HG02938 (cell line): ENCODE measurements around the gene FCSK.
"Not testable (repeated sequence)": the region's sequence is repeated elsewhere in the genome, so short reads cannot be mapped to it uniquely, and the experiment has no call there.

ENCODE experiments used
- ATAC-seq: cut with Tn5 transposase; IDR thresholded peaks from one replicate; pipeline ENCODE4 v1.9.1; 2021; ENCODE audit warnings: mild to moderate bottlenecking, moderate library complexity; ENCODE audit not compliant: unreplicated experiment

FCSK gene

DNA sequence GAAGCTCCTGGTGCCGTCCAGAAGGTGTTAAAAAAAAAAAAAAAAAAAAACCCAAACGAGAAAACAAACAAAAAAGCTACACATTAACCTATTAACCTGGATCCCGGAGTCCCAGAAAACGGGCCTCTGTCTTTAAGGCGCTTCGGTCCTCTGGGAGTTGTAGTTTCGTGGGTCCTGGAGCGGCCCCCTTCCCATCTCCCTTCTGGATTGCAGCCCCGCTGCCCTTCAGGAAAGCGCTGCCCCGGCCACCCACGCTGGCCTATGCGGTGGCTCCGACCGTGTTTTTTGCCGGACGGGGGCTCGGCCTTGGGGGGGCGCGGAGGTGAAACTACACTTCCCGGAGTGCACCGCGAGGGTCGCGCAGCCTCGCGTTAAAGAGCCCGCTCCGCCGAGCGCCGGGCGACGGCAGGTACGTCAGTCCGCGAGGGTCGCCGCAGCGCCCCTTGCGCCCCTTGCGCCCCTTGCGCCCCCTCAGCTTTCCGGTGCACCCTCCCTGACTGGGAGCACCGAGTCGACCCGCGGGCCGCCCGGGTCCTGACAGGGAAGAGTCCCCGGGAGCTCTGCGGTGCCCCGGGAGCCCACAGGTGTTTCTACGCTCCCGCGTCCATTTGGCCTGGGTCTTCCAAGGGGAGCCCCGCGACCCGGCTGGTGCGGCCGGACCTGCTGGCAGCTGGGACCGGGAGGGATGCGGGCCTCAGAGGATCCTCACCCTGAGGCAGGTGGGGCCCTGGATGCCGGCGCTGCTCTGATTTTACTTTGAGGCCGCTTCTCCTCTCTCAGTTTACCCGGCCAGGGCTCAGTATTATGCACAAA lies at the start of gene FCSK:
TSS of gene FCSK (plus strand) at position 374 of the 813 bp plus-strand sequence. CDS start 8,596 bp downstream, outside the sequence.
- peak; percentile 69 for ATAC-seq

DNA sequence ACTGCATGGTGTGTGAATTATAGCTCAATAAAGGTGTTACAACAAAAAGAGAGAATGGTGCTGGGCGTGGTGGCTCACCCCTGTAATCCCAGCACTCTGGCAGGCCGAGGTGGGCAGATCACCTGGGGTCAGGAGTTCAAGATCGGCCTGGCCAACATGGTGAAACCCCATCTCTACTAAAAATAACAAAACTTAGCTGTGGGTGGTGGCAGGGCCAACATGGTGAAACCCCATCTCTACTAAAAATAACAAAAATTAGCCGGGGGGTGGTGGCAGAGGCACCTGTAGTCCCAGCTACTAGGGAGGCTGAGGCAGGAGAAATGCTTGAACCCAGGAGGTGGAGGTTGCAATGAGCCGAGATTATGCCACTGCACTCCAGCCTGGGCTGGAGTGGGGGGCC lies 48.3 kb upstream of the FCSK start:
- ATAC-seq: not testable (repeated sequence)

DNA sequence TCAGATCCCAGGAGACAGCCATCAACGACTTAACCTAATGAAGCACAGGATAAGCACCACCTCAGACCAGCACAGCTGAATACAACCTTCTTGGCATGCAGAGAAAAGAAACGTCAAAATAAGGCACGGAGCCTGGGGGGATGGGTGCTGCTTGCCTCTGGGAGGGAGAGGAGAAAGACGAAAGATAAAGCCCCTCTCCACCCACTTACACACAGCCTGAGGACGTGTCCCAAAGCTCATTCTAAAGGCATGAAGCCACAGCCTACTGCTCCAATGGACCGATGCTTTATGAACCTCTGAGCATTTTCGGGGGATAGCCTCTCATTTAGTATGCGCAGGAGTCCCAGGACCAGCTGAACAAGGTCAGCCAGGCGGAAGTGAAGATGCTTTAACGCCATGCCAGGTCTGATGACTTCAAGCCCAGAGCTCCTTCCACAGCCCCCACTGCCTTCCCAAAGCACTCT lies 46.6 kb upstream of the FCSK start:
- no peak for ATAC-seq

DNA sequence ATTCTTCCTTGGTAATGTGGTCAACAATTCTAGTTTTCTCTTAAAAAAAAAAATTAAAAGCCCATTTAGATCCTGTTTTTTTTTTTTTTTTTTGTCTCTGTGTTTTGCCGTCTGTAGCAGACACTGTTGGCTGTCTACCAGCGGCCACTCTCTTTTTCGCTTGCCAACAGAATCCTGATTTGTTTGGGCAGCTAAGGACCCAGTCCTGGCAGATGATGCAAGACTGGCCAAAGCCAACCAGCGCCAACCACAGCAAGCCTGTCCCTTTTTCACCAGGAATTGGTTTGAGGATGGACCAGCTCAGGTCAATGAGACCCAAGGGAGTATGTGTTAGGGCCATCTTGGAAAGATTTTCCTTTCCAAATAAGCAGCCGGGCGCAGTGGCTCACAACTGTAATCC lies 43.7 kb upstream of the FCSK start:
- ATAC-seq: no peak

DNA sequence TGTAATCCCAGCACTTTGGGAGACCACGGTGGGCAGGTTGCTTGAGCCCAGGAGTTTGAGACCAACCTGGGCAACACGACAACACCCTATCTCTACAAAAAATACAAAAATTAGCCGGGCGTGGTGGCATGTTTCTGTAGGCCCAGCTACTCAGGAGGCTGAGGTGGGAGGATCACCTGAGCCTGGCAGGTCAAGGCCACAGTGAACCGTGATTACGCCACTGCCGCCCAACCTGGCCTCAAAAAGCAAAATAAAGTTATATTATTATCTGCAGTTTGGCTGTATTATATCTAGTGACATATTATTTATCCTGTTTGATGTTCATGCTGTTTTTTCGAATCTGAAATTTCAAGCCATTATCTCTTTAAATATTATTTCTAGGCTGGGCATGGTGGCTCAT lies 42.0 kb upstream of the FCSK start:
- no peak for ATAC-seq

DNA sequence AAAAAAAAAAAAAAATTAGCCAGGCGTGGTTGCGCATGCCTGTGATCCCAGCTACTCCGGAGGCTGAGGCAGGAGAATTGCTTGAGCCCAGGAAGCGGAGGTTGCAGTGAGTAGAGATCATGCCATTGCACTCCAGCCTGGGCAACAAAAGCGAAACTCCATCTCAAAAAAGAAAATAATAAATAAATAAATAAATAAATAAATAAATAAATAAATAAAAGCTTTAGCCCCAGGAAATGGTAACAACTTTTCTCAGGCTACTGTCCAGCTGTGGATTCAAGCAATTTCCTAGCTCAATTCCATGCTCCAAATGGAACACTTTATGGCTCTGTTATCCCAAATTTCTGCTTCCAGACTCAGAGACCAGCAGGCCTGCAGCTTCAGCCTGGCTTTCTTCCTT lies 40.8 kb upstream of the FCSK start:
- not testable (repeated sequence) for ATAC-seq

DNA sequence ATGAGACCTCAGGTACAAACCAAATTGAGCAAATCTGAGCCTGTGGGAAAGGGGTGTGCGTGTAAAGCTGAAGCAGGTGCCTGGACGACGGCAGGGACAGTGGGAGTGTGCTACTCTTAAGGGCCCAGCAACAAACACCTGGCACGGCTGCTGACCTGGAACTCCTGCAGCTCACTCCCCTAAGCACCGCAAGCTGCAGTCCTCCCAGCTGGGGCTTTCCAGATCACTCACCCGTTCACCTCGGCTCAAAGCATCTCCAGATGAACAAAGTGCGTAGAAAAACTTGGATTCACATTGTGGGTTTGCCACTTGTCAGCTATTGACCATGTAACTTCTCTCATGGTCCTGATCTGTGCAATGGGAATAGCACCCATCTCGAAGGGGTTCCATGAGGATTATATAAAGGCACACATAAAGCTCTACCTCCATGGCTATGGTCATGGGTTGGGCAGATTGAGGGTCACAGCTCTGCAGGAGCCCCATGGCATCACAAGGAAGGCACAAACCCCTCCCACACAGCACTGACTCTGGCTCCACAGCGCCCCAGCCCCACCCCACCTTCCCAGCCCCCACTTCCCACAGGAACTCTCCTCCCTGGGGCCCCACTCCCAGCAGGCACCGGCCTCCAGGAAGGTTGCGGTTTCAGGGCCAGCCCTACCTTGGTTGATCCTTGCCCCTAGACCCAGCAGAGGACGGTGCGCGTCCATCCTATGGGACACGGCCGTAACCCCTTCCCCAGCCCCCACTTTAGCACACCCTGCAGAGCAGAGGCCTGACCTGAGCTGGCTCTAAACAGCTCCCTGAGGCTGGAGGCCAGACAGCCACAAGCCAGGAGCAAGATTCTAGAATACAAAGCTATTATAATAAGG lies 37.4 kb upstream of the FCSK start:
- ATAC-seq: peak; percentile 67

DNA sequence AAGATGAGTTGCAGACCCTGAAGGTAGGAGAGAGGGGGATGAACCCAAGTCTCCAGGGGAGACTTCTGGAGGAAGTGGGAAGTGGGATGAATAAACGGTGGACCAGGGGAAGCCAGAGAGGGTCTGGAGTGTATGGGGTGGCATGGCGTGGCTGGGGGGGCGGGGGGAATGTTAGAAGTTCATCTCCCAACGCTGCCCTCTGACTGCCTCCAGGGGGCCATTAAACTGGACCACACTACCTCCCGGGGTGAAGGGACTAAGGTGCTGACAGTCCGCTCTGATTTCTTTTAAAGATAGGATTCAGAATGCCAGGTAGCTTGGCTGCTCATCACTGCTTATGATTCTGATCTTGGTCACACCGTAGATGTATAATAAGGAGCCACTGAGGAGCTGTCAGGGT lies 36.7 kb upstream of the FCSK start:
- ATAC-seq: no peak

DNA sequence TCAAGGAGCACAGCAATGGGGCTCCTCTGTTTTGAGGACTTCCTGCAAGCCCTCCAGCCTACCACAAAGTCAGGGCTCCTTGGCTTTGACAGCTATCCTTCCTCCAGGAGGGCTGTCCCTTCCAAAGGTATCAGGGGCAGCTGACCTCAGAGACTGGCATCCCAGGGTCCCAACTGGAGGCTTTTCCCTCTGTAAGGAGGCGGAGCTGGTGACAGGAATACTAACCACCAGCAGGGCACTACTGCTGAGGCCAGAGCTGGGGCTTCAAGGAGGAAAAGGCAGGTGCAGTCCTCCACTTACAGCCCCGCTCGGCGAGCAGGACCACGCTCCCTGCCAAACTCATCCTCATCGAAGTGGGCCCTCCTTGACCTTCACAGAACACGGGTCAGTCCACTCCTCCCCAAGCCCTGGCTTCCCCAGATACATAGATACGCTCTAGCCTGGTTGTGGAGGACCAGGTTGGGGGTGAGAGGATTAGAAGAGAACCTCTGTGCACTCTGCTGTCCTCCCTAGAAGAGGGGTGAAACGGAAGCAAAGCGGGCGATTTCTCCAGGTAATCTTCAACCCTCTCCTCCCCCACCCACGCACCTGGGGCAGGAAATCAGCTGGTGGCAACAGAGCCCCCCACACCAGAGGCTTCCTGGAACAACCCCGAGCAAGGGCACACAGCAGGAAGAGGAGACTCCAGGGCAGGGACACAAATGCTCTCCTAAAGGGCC lies 36.0 kb upstream of the FCSK start:
- ATAC-seq: no peak

DNA sequence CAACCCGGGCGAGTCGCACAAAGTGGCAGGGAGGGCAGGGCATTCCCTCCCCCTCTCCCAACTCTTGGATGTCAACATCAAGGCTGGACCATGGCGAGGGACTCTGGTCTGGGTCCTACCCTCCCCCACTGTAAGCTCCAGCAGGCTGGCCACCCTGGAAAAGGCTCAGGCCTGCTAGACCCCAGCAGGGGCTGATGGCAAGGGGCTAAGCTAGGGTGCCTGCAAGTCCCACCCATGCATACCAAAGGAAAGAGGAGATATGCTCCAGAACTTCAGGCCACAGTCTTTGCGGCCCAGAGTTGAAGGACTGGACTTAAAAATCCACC lies 35.4 kb upstream of the FCSK start:
- ATAC-seq: no peak

DNA sequence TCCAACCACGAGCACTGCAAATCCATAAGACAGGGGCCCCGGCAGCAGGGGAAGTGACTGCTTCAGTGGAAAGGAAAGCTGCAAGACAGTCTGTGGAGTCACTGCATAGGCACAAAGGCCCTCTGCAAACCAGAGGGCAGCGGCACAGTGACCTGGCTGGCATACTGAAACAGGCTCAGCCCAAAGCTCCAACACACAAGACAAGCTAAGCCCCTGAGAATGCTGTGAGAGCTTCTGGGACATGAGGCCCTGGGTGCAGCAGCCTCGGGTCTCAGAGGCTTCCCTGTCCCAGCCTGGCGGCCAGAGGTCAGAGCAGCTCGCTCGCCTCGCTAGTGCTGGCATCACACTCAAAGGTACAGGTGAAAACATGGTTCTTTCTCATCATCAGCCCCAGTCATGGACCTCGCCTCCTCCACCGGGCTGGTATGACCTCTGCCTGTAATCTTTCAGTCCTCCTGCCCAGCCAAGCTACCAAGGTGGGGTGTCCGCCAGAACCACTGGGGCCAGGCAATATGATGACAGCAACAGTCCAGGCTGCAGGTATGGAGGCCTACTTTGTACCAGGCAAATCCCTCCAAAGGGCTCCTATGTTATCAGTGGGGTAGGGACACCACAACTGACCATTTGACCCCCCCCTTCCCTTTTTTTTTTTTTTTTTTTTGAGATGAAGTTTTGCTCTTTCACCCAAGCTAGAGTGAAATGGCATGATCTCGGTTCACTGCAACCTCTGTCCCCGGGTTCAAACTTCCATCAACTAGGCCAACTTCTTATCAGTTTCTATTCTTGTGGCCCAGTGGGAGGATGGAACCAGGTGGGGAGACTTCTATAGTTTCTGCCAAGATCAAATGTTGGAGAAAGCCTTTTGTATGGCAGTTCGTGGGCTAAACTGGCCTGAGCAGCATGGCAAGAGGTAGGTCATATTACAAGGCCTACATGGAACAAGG lies 34.7 kb upstream of the FCSK start:
- no peak for ATAC-seq

DNA sequence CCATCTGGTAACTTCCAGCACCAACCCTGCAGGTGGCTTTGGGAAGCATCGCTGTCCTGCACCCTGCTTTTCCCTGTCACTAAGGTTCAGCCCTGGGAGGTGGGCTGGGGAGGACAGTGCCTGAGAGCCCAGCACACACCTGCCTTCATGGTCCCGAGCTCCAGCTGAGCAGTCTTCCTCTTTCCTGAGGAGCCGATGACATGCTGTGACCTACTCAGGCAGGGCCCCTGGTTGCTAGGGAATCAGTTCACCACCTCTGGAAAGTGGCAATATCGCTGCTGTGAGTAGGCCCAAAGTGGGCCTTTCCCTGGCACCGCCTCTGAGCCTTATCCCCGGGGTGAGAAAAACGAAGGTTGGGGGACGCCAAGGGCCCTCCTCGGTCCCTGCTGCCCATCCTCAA lies 33.4 kb upstream of the FCSK start:
- no peak for ATAC-seq

DNA sequence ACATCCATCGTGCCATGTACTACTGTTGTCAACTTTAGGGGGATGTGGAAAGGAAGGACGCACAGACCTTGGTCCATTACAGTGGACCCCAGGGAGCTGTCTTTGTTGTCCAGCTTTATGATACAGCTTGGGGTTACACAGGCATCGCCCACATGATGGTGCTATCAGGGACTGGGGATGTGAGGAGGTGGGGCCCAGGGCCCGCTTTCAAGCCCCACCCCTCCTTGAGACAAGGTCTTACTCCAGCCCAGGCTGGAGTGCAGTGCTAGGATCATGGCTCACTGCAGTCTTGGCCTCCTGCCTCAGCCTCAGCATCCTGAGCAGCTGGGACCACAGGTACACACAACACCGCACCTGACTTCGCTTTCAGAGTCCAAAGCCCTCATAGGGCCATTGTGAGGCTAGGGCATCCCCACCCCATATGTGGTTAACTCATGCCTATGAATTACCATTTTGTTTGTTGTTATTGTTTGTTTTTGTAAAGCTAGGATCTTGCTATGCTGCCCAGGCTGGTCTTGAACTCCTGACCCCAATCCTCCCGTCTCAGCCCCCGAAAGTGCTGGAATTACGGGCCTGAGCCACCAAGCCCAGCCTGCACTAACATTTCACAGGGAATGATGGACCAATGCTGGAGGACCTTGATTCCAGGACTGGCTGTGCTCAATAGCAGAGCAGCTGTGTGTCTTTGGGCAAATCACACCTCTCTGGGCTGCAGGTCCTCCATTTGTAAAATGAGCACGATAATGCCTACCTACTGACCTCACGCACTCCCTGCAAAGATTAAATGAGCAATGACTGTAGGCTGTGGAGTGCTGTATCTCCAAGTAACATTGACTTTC lies 32.7 kb upstream of the FCSK start:
- ATAC-seq: no peak

DNA sequence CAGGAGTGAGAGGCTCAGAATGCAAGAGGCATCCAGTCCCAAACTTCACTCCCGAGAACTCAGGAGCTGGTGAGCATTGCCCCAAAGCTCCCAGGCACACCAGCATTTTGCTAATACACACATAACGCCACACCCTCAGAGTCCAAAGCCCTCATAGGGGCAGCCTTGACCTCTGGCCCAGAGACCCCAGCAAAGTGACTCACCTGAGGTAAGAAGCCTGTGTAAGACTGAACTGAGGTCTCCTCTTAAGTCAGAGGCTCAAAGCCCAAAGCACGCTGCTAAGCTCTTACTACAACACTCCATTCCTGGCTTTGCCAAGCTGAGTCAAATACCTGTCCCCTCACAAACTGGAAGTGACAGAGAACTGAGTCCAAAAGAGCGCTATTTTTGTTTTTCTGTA lies 31.9 kb upstream of the FCSK start:
- ATAC-seq: no peak

DNA sequence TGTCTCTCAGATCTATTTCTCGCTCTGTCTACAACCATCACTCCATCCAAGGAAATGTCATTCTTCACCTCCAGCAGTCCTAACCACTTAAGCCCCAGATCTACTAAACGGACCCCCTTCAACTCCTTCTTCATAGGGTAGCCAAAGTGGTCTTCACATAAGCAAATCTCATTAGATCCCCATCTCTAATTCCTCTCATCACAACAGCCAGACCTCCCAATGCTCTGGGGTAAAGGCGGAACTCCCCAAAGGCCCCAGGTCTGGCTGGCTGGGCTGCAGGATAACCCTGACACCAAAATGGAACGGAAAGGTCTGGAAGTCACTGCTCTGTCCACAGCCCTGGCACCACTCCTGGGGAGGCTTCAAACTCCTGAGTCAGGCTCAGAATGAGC lies 26.6 kb upstream of the FCSK start:
- no peak for ATAC-seq

DNA sequence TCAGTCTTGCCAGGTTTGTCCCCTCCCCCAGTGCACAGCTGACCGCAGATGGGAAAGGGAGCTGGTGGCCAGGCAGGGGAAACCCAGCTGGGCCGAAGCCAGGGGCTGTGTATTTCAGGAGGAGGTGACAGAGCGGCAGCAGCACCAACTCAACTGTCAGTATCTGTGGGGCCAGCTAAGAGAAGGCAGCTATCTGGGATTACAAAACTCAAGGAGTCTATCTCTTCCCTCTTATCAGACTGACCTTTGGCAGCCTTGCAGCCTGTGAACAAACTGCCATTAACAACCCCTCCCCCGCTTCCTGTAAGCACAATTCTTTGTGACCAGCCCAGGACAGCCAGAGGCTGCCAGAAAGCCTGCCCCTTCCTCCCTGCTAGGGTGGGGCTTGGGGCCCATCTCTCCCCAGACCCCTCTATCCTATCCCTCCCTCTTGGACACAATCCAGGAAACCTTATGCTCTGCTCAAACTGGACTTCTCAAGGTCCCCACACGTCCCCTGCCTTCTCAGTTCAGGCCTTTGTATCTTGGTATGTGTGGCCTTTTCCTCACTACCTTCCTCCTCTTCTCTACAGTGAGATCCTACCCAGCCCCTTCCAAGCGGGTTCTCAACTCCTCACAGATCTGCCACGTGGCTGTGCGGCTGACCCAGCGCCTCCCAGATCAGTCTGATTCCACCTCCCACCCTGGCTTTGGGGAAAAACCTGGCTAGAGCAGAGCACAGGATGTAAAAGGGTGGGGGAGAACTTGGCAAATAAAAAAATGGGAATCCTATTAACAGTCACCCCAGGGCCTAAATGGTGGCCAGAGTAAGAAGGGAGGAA lies 26.0 kb upstream of the FCSK start:
- no peak for ATAC-seq

DNA sequence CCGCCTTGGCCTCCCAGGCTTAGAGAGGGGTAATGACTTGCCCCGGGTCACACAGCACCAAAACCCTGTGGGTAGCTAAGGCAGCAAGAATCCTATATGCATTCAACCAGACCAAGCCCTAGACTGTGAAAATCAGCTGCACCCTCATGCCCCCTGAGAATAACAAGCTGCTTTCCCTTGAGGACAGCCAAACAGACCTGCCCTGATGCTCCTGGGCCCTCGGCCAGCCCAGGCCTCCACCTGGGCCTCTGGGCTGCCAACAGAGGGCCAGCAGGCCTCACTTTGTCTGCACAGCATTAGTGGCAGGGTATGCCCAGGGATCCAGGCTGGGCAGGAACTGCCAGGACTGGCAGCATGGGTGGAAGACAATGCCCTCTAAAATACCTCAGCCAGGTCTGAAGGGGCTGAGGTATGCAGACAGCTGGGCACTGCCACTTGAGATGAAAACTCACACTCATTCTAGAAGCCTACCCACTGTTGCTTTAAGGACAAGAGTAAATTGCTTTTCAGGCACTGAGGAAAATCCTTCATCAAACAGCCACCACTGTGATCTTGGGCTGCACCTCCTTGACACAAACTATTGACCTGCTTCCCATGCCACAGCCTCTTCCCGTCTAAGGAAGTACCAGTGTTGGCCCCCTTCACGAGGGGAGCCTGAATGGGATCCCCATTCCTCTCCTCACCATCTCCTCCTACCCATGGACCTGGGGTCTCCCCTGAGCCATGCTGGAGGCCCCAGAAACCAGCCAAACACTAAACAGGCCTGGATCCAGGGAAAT lies 24.3 kb upstream of the FCSK start:
- no peak for ATAC-seq
